Uterus (tissue), 2 donors: ENCODE data around the gene PAX6.

Experiments used
- CTCF ChIP-seq, 4 experiments: fragments of 200-600 bp in 2 of 4; fragments of 450-650 bp in 2 of 4; sonication (generic) in 2 of 4; IDR thresholded peaks; one replicate each; pipeline ENCODE4 v1.5.1; 2016 to 2019; ENCODE audit warnings: antibody characterized with exemption in 4 of 4, mild to moderate bottlenecking in 2 of 4, moderate library complexity in 1 of 4
- POLR2A ChIP-seq, 2 donors: fragments of 450-650 bp; IDR thresholded peaks; one replicate each; pipeline ENCODE4 v1.6.1; 2016; ENCODE audit warnings: antibody characterized with exemption in 2 of 2, mild to moderate bottlenecking in 1 of 2, moderate library complexity in 1 of 2

- TF ChIP-seq CTCF (IDR thresholded peaks at IDR 0.05) (no peak), POLR2A (IDR thresholded peaks at IDR 0.05) (no peak)
Observed at GRCh38 chr11:31799435-31800397, 11.4 kb downstream of the PAX6 start.
